Uterus (tissue), 4 donors: Measurements from ENCODE around the gene RPL10. TPM values are rescaled to one million over a fixed set of nuclear protein-coding genes. Genes with fewer than 3 reads are reported as not detected.
A peak's percentile ranks its signal among the peaks of the same experiment; 100 is the strongest.

Experiments used
- DNase-seq, 2 donors: peaks; one replicate each; pipeline ENCODE4 v3.0.0-alpha.2; 2019 to 2020
- H3K27ac ChIP-seq, 2 donors: fragments of 200-600 bp; sonication (generic); 1 replicate in 1 of 2; 2 replicates in 1 of 2; pipeline ENCODE4 v1.5.1; 2016 to 2018
- H3K27me3 ChIP-seq, 2 donors: fragments of 200-600 bp; sonication (generic); one replicate each; pipeline ENCODE4 v1.5.1; 2018 to 2019; ENCODE audit warnings: control low read depth in 1 of 2
- H3K36me3 ChIP-seq, 2 donors: fragments of 200-600 bp; sonication (generic); one replicate each; pipeline ENCODE4 v1.5.1; 2019; ENCODE audit warnings: control low read depth in 1 of 2
- H3K4me1 ChIP-seq, 2 donors: fragments of 200-600 bp; sonication (generic); one replicate each; pipeline ENCODE4 v1.5.1; 2018 to 2019; ENCODE audit warnings: control low read depth in 1 of 2
- H3K4me3 ChIP-seq, 2 donors: fragments of 200-600 bp; sonication (generic); 1 replicate in 1 of 2; 2 replicates in 1 of 2; pipeline ENCODE4 v1.5.1; 2018 to 2019; ENCODE audit warnings: mild to moderate bottlenecking in 1 of 2
- H3K9me3 ChIP-seq, 2 donors: fragments of 200-600 bp; sonication (generic); one replicate each; pipeline ENCODE4 v1.5.1; 2019; ENCODE audit warnings: control low read depth in 1 of 2
- CTCF ChIP-seq, 4 experiments: fragments of 200-600 bp in 2 of 4; fragments of 450-650 bp in 2 of 4; sonication (generic) in 2 of 4; IDR thresholded peaks; one replicate each; pipeline ENCODE4 v1.5.1; 2016 to 2019; ENCODE audit warnings: antibody characterized with exemption in 4 of 4, mild to moderate bottlenecking in 2 of 4, moderate library complexity in 1 of 4
- POLR2A ChIP-seq, 2 donors: fragments of 450-650 bp; IDR thresholded peaks; one replicate each; pipeline ENCODE4 v1.6.1; 2016; ENCODE audit warnings: antibody characterized with exemption in 2 of 2, mild to moderate bottlenecking in 1 of 2, moderate library complexity in 1 of 2
- intact Hi-C: fragments of 100-400 bp; cut with DNase I; formaldehyde crosslinking; loops from one replicate; pipeline ENCODE4 v1.15.1; 2023; ENCODE audit warnings: low total_unique reads
- total RNA-seq, 4 donors: library from RNA; depleted of rRNA in 3 of 4; stranded (reverse); fragments of >200 nt in 3 of 4; gene quantifications; one replicate each; pipeline versions ENCODE4 v1.1.0 to v1.2.4, GENCODE V29; 2014 to 2023
- donor health status: DM: yes; HTN: yes; CAD: no.

RPL10 gene
- total RNA-seq, 4 donors from 2014 or later: 2,407 to 9,172 (median 4,014) TPM

- no peak overlapping the region for H3K4me3 ChIP-seq
- DNase-seq: peak; percentile 74 to 90
- H3K36me3 ChIP-seq: no peaks in the 10 kb centered on the region
- H3K27me3 ChIP-seq: no peaks in the 10 kb centered on the region
- no peaks in the 10 kb centered on the region for H3K4me1 ChIP-seq
- TF ChIP-seq POLR2A (IDR thresholded peaks at IDR 0.05): peak in 1 of 2 donors; percentile 12
- TF ChIP-seq CTCF (IDR thresholded peaks at IDR 0.05): no peak
- H3K9me3 ChIP-seq: no peaks in the 10 kb centered on the region
- peak overlapping the region; percentile 95 to 98 for H3K27ac ChIP-seq
- intact Hi-C loops: no loop called here
Measured at GRCh38 chrX:154376774-154377173, 21.4 kb upstream of the RPL10 start.

DNA sequence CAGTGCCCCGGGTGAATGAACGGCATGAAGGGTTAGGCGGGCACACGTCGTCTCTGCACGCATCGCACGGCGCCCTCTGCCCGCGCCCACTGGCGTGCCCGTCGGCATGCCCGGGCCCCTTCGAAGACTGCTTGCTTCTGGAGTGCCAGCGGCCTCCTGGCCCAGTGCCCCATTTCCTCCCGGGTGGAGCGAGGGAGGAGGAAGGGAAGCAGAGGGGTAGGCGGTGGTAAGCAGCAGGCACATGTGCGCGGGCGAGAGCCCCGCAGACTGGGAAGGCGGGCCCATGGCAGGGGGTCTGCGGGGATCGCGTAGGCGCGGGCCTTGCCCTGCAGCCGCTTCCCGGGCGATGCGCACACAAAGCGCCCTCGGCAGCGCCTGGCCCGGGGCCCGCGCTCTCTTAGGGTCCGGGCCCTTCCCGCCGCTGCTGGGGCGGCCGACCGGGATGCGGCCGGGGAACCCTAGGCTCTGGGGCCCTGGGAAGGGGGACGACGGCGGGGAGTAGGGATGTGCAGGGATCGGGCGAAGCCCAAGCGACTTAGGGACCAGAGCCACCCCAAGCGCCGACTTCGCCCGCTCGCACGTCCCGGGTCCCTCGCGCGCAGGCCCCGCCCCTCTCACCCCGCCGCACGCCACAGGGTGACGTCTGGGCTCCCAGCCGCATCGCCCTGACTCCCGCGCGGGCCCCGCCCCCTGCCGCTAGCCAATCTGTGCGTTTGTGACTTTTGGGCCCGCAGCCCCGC, 19.9 kb upstream of the RPL10 start:
- Histone ChIP-seq H3K4me3 (peak overlapping the region; percentile 33 to 40), H3K27ac (peak overlapping the region; percentile 95 to 98), H3K27me3 (no peaks in the 10 kb centered on the region), H3K9me3 (no peaks in the 10 kb centered on the region), H3K36me3 (no peaks in the 10 kb centered on the region), H3K4me1 (no peaks in the 10 kb centered on the region)
- DNase-seq: peak in 1 of 2 donors; percentile 73
- intact Hi-C loops: no loop called here
- TF ChIP-seq CTCF (IDR thresholded peaks at IDR 0.05): no peak
- TF ChIP-seq POLR2A (IDR thresholded peaks at IDR 0.05): peak; percentile 88 to 97

- Histone ChIP-seq H3K27ac (peak within 1 kb of the TSS; percentile 97 to 98), H3K36me3 (no peaks in the 10 kb centered on the region), H3K27me3 (no peaks in the 10 kb centered on the region), H3K9me3 (no peaks in the 10 kb centered on the region), H3K4me3 (peak within 1 kb of the TSS; percentile 59 to 65), H3K4me1 (no peaks in the 10 kb centered on the region)
- intact Hi-C loops: no loop called here
- TF ChIP-seq POLR2A (IDR thresholded peaks at IDR 0.05) (peak; percentile 84 to 94), CTCF (IDR thresholded peaks at IDR 0.05) (peak in 1 of 4 experiments; percentile 20)
- peak; percentile 96 to 98 for DNase-seq
Measured at GRCh38 chrX:154378799-154379568, 19.2 kb upstream of the RPL10 start, which contains the start of gene EMD. EMD (plus strand) TSS chrX:154379295; CDS start chrX:154379485, 190 bp downstream.

DNA sequence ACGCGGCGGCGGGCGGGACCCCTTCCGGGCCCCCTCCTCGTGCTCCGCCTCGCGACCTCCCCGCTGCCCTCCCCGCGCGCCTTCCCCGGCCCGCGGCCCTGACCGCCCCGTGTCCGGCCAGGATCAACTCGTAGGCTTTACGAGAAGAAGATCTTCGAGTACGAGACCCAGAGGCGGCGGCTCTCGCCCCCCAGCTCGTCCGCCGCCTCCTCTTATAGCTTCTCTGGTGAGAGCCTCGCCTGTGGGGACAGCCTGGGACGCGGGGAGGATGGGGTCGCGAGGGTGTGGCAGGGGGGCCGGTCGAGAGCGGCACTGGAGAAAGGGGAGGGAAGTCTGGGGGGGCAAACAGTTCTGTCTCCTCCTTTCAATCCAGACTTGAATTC, 18.6 kb upstream of the RPL10 start:
- H3K36me3 ChIP-seq: no peaks in the 10 kb centered on the region
- no peak for DNase-seq
- intact Hi-C loops: no loop called here
- no peak for TF ChIP-seq CTCF (IDR thresholded peaks at IDR 0.05)
- no peak for TF ChIP-seq POLR2A (IDR thresholded peaks at IDR 0.05)
- peak overlapping the region; percentile 59 to 65 for H3K4me3 ChIP-seq
- H3K27me3 ChIP-seq: no peaks in the 10 kb centered on the region
- H3K27ac ChIP-seq: peak overlapping the region; percentile 95 to 97
- H3K4me1 ChIP-seq: no peaks in the 10 kb centered on the region
- no peaks in the 10 kb centered on the region for H3K9me3 ChIP-seq

DNA sequence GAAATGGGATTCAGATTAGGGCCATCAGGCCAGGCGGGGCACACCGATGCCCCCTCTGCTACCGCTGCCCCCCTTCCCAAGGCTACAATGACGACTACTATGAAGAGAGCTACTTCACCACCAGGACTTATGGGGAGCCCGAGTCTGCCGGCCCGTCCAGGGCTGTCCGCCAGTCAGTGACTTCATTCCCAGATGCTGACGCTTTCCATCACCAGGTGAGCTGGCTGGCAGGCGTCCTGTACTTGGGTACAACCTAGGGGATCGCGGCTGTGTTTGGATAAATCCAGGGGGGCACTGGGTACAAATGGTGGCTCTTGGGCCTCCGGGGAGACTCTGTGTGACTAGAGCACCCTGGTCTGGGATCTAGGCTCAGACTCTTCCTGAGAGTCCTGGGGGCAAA, 18.0 kb upstream of the RPL10 start:
- TF ChIP-seq POLR2A (IDR thresholded peaks at IDR 0.05): no peak
- TF ChIP-seq CTCF (IDR thresholded peaks at IDR 0.05): no peak
- Histone ChIP-seq H3K36me3 (no peaks in the 10 kb centered on the region), H3K4me3 (peak overlapping the region; percentile 59 to 65), H3K27me3 (no peaks in the 10 kb centered on the region), H3K27ac (peak overlapping the region; percentile 95 to 97), H3K4me1 (no peaks in the 10 kb centered on the region), H3K9me3 (no peaks in the 10 kb centered on the region)
- peak in 1 of 2 donors; percentile 30 for DNase-seq
- intact Hi-C loops: no loop called here
